K562 (cell line): ENCODE data around the gene COL9A2. TPM values are rescaled to one million over a fixed set of nuclear protein-coding genes. Genes with fewer than 3 reads are reported as not detected.
A peak's percentile ranks its signal among the peaks of the same experiment; 100 is the strongest.

Experiments
- ATAC-seq: fragments of 200-7000 bp; cut with Tn5 transposase; 3 replicates; pipeline ENCODE4 v1.9.1; 2020; ENCODE audit warnings: moderate library complexity
- BruUV-seq: library from RNA; stranded (reverse); fragments of 400-500 nt; replicated peaks from 2 replicates; lab custom pipeline; 2021; lab: Mats Ljungman, UMichigan
- CTCF ChIA-PET: fragments of 300-600 bp; formaldehyde crosslinking; extraction: SDS; loops from one replicate; lab custom pipeline; 2021; ENCODE audit warnings: low intra/inter-chr PET ratio; lab: Yijun Ruan, JAX
- POLR2A ChIA-PET: fragments of 300-600, 350-650 bp; sonication (Branson Sonifier 250); formaldehyde crosslinking; extraction: SDS; loops from one replicate; lab custom pipeline; 2021; ENCODE audit warnings: antibody characterized with exemption, inconsistent platforms; lab: Yijun Ruan, JAX
- DNase-seq, 4 experiments: peaks; one replicate each; pipeline versions ENCODE4 v3.0.0 to v3.0.0-alpha.2; 2011 to 2018; ENCODE audit warnings: low spot score in 3 of 4, mixed read lengths in 3 of 4; ENCODE audit errors: extremely low read depth in 1 of 4
- FAIRE-seq: peaks from 2 replicates; lab custom pipeline; 2011; peaks lifted over from hg19 to GRCh38; lab: Jason Lieb, UNC
- H2AFZ ChIP-seq: 2 replicates; pipeline ENCODE4 v1.6.0; 2011; ENCODE audit warnings: low read depth, low read length, control low read depth, inconsistent platforms
- H3K27ac ChIP-seq: fragments of 200-600 bp; 3 replicates; pipeline ENCODE4 v1.8.0; 2011; ENCODE audit warnings: low read depth, mild to moderate bottlenecking, control low read depth, inconsistent platforms, low read length, moderate library complexity, mixed read lengths; ENCODE audit errors: extremely low read depth
- H3K27me3 ChIP-seq, 2 experiments: fragments of 300-600 bp in 1 of 2; 2 replicates in 1 of 2; 3 replicates in 1 of 2; pipeline versions ENCODE4 v1.6.0 to v1.8.0; 2011; ENCODE audit warnings: inconsistent platforms in 2 of 2, low read length in 2 of 2, mild to moderate bottlenecking in 1 of 2, mixed read lengths in 1 of 2, moderate library complexity in 1 of 2; ENCODE audit not compliant: control insufficient read depth in 2 of 2, insufficient read depth in 2 of 2
- H3K36me3 ChIP-seq: fragments of 300-600 bp; 3 replicates; pipeline ENCODE4 v1.8.0; 2011; ENCODE audit warnings: mild to moderate bottlenecking, low read length, inconsistent platforms; ENCODE audit not compliant: control insufficient read depth, insufficient read depth
- H3K4me1 ChIP-seq, 2 experiments: fragments of 200-600 bp in 1 of 2; replicated peaks in 1 of 2; 2 replicates in 1 of 2; 3 replicates in 1 of 2; pipeline versions ENCODE4 v1.5.1 to v1.8.0; 2011; ENCODE audit warnings: inconsistent platforms in 2 of 2, low read length in 2 of 2, mild to moderate bottlenecking in 1 of 2, mixed read lengths in 1 of 2, moderate library complexity in 1 of 2; ENCODE audit not compliant: control insufficient read depth in 2 of 2, insufficient read depth in 2 of 2
- H3K4me2 ChIP-seq: 2 replicates; pipeline ENCODE4 v1.6.1; 2011; ENCODE audit warnings: low read length, control low read depth, inconsistent platforms, mixed read lengths; ENCODE audit not compliant: insufficient read depth
- H3K4me3 ChIP-seq: fragments of 200-600 bp; sonication (generic), shearing (Covaris generic); 2 replicates; pipeline ENCODE4 v1.5.1; 2016; ENCODE audit warnings: control low read depth, inconsistent platforms
- H3K79me2 ChIP-seq: fragments of 200-600 bp; 3 replicates; pipeline ENCODE4 v1.8.0; 2011; ENCODE audit warnings: low read length, inconsistent platforms; ENCODE audit not compliant: control insufficient read depth, insufficient read depth
- H3K9ac ChIP-seq, 2 experiments: 2 replicates each; pipeline versions ENCODE4 v1.6.0 to v1.6.1; 2011; ENCODE audit warnings: low read depth in 2 of 2, low read length in 2 of 2, control low read depth in 1 of 2, inconsistent platforms in 1 of 2, mild to moderate bottlenecking in 1 of 2, mixed read lengths in 1 of 2; ENCODE audit not compliant: insufficient read depth in 1 of 2
- H3K9me1 ChIP-seq: one replicate; pipeline ENCODE4 v1.6.0; 2011; ENCODE audit warnings: inconsistent platforms, mild to moderate bottlenecking, low read length, moderate library complexity; ENCODE audit not compliant: control insufficient read depth, insufficient read depth
- H3K9me3 ChIP-seq: replicated peaks from 2 replicates; pipeline ENCODE4 v1.5.1; 2011; ENCODE audit warnings: low read depth, low read length, inconsistent platforms; ENCODE audit not compliant: control insufficient read depth, insufficient read depth
- H4K20me1 ChIP-seq: replicated peaks from 2 replicates; pipeline ENCODE4 v1.6.1; 2011; ENCODE audit warnings: low read length, inconsistent platforms, mixed read lengths; ENCODE audit not compliant: control insufficient read depth, insufficient read depth
- BCOR ChIP-seq: fragments of 450-650 bp; IDR thresholded peaks from 2 replicates; pipeline ENCODE4 v1.6.1; 2016
- DPF2 ChIP-seq: fragments of 450-650 bp; IDR thresholded peaks from 2 replicates; pipeline ENCODE4 v1.6.1; 2016
- KHSRP ChIP-seq: fragments of 450-650 bp; IDR thresholded peaks from 2 replicates; pipeline ENCODE4 v1.6.1; 2017
- LARP7 ChIP-seq: fragments of 450-650 bp; IDR thresholded peaks from 2 replicates; pipeline ENCODE4 v1.6.1; 2016
- MCM3 ChIP-seq: fragments of 450-650 bp; IDR thresholded peaks from 2 replicates; pipeline ENCODE4 v1.6.1; 2016
- MYBL2 ChIP-seq, 2 experiments: fragments of 450-650 bp in 1 of 2; sonication (generic) in 1 of 2; formaldehyde crosslinking in 1 of 2; IDR thresholded peaks; 2 replicates each; pipeline versions ENCODE4 v1.6.1 to v1.8.1; 2017 to 2022; ENCODE audit warnings: borderline replicate concordance in 1 of 2, inconsistent platforms in 1 of 2, low read depth in 1 of 2, mild to moderate bottlenecking in 1 of 2, missing genetic modification reagents in 1 of 2, moderate library complexity in 1 of 2
- ZNF140 ChIP-seq: fragments of 250-450 bp; sonication (Bioruptor Pico); IDR thresholded peaks from 2 replicates; pipeline ENCODE4 v1.8.0; 2021; ENCODE audit warnings: moderate library complexity, mild to moderate bottlenecking, inconsistent platforms
- WGBS: fragments of 100-300 bp; shearing (Covaris generic); methylation state at CpG from one replicate; pipeline ENCODE4 v1.1.6; 2016; ENCODE audit warnings: low coverage, mixed read lengths; ENCODE audit not compliant: insufficient coverage; ENCODE audit errors: missing lambda C conversion rate; 5-methylcytosine and 5-hydroxymethylcytosine counted together
- in situ Hi-C: fragments of 300-500 bp; cut with MboI; formaldehyde crosslinking; loops from 4 replicates; pipeline ENCODE4 v1.15.0; 2018; ENCODE audit warnings: inconsistent platforms, mixed read lengths
- intact Hi-C: fragments of 100-400 bp; cut with micrococcal nuclease; formaldehyde crosslinking; loops from 2 replicates; pipeline ENCODE4 v1.14.2; 2022
- polyA plus RNA-seq, 8 experiments: library from polyadenylated mRNA; depleted of rRNA in 4 of 8; stranded (reverse) in 5 of 8; unstranded in 3 of 8; fragments of >200 nt; fragmentation: Nextera tagmentation in 2 of 8; fragmentation: Illumina TruSeq in 1 of 8; extraction: Ambion mirVana in 2 of 8; extraction: Trizol in 1 of 8; gene quantifications; 2 replicates each; pipeline versions ENCODE4 v1.2.1 to v1.2.3, GENCODE V29; 2011 to 2014; ENCODE audit warnings: inconsistent platforms in 1 of 8, missing spikeins in 1 of 8
- total RNA-seq, 7 experiments: library from RNA; depleted of rRNA in 6 of 7; stranded (reverse); fragments of >200 nt in 6 of 7; fragmentation: Illumina TruSeq in 2 of 7; extraction: Trizol in 2 of 7; gene quantifications; 2 replicates each; pipeline versions ENCODE4 v1.2.1 to v1.2.3, GENCODE V29; 2011 to 2021; ENCODE audit warnings: low replicate concordance in 1 of 7
- TF ChIP-seq, protein P1 (sequence below), 2 experiments: IDR thresholded peaks; 2 replicates each; pipeline ENCODE4 v1.6.1; 2011; ENCODE audit warnings: borderline replicate concordance in 1 of 2, control low read depth in 1 of 2, low read depth in 1 of 2, low read length in 1 of 2, mild to moderate bottlenecking in 1 of 2, mixed read lengths in 1 of 2, moderate library complexity in 1 of 2; ENCODE audit not compliant: insufficient read depth in 1 of 2, insufficient read length in 1 of 2, poor library complexity in 1 of 2, severe bottlenecking in 1 of 2; ENCODE audit errors: extremely low read depth in 1 of 2
- TF ChIP-seq, protein P2 (sequence below): fragments of 250-450 bp; sonication (Bioruptor Pico); IDR thresholded peaks from 2 replicates; pipeline ENCODE4 v1.8.0; 2021; ENCODE audit warnings: borderline replicate concordance, mild to moderate bottlenecking, moderate library complexity; ENCODE audit not compliant: poor library complexity, severe bottlenecking
- TF ChIP-seq, protein P3 (sequence below): fragments of 450-650 bp; formaldehyde crosslinking; IDR thresholded peaks from 2 replicates; pipeline ENCODE4 v1.4.0; 2020; ENCODE audit warnings: mild to moderate bottlenecking
- TF ChIP-seq, protein P4 (sequence below), 2 experiments: fragments of 450-650 bp in 1 of 2; IDR thresholded peaks; 2 replicates each; pipeline ENCODE4 v1.6.1; 2011 to 2017; ENCODE audit warnings: low read depth in 2 of 2, antibody characterized with exemption in 1 of 2, borderline replicate concordance in 1 of 2, low read length in 1 of 2, mild to moderate bottlenecking in 1 of 2, mixed read lengths in 1 of 2; ENCODE audit not compliant: control insufficient read depth in 1 of 2

COL9A2 gene
- total and polyA plus RNA-seq, 9 of the 15 experiments (the other 6 are each of a cell fraction or from before 2014, with no cell fraction given), result 0.03 to 2.2 (median 0.31) TPM

GRCh38 chr1:40309374-40310128 is 7.5 kb downstream of the COL9A2 start:
- H3K4me2 ChIP-seq, result no peak overlapping the region
- intact Hi-C loops, result no loop called here
- H3K79me2 ChIP-seq, result no peaks in the 10 kb centered on the region
- H3K36me3 ChIP-seq, result no peaks in the 10 kb centered on the region
- H4K20me1 ChIP-seq, result no peaks in the 10 kb centered on the region
- H3K4me3 ChIP-seq, result no peak overlapping the region
- no peaks in the 10 kb centered on the region for H3K9me3 ChIP-seq
- DNase-seq (no peak), FAIRE-seq (no peak), ATAC-seq (no peak)
- no peak overlapping the region for H3K27ac ChIP-seq
- no TSS peak for BruUV-seq
- peaks cover 23 to 36% of the 10 kb centered on the region in 2 experiments for H3K4me1 ChIP-seq
- in situ Hi-C loops, result loop anchor here (10.0 kb wide), 1 partner anchor 155 kb away; no protein-coding TSS in a partner anchor
- WGBS, result 60% methylated on average over 8 of the region's 8 CpGs
- H3K9me1 ChIP-seq, result no peaks in the 10 kb centered on the region
- ChIA-PET POLR2A (no interaction called here), CTCF (no interaction called here)
- H2AFZ ChIP-seq, result no peak overlapping the region
- H3K9ac ChIP-seq, result no peak overlapping the region; a peak in 1 of 4 replicates
- TF ChIP-seq DPF2 (0 out of 2 replicates have a peak, but pooled peaks have one; percentile 15), ZNF140 (CRISPR knock-in tag) (no peak), KHSRP (no peak), LARP7 (0 out of 2 replicates have a peak, but pooled peaks have one; percentile 43), MCM3 (peak; percentile 88), BCOR (no peak), MYBL2 (IDR thresholded peaks at IDR 0.05; ENCODE audit: low read depth) (peak; percentile 28; the same call in 1 of the 2 replicates), MYBL2 (CRISPR knock-in tag; IDR thresholded peaks at IDR 0.05; ENCODE audit: borderline replicate concordance) (no peak)
- TF ChIP-seq, protein P1, sequence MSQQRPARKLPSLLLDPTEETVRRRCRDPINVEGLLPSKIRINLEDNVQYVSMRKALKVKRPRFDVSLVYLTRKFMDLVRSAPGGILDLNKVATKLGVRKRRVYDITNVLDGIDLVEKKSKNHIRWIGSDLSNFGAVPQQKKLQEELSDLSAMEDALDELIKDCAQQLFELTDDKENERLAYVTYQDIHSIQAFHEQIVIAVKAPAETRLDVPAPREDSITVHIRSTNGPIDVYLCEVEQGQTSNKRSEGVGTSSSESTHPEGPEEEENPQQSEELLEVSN (IDR thresholded peaks at IDR 0.05; ENCODE audit: borderline replicate concordance in 1 of 2, extremely low read depth in 1 of 2, insufficient read depth in 1 of 2, insufficient read length in 1 of 2, low read depth in 1 of 2, low read length in 1 of 2, poor library complexity in 1 of 2, severe bottlenecking in 1 of 2), result no peak
- TF ChIP-seq, protein P2, sequence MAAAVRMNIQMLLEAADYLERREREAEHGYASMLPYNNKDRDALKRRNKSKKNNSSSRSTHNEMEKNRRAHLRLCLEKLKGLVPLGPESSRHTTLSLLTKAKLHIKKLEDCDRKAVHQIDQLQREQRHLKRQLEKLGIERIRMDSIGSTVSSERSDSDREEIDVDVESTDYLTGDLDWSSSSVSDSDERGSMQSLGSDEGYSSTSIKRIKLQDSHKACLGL (CRISPR knock-in tag), result no peak
- TF ChIP-seq, protein P3, sequence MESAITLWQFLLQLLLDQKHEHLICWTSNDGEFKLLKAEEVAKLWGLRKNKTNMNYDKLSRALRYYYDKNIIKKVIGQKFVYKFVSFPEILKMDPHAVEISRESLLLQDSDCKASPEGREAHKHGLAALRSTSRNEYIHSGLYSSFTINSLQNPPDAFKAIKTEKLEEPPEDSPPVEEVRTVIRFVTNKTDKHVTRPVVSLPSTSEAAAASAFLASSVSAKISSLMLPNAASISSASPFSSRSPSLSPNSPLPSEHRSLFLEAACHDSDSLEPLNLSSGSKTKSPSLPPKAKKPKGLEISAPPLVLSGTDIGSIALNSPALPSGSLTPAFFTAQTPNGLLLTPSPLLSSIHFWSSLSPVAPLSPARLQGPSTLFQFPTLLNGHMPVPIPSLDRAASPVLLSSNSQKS, result no peak
- TF ChIP-seq, protein P4, sequence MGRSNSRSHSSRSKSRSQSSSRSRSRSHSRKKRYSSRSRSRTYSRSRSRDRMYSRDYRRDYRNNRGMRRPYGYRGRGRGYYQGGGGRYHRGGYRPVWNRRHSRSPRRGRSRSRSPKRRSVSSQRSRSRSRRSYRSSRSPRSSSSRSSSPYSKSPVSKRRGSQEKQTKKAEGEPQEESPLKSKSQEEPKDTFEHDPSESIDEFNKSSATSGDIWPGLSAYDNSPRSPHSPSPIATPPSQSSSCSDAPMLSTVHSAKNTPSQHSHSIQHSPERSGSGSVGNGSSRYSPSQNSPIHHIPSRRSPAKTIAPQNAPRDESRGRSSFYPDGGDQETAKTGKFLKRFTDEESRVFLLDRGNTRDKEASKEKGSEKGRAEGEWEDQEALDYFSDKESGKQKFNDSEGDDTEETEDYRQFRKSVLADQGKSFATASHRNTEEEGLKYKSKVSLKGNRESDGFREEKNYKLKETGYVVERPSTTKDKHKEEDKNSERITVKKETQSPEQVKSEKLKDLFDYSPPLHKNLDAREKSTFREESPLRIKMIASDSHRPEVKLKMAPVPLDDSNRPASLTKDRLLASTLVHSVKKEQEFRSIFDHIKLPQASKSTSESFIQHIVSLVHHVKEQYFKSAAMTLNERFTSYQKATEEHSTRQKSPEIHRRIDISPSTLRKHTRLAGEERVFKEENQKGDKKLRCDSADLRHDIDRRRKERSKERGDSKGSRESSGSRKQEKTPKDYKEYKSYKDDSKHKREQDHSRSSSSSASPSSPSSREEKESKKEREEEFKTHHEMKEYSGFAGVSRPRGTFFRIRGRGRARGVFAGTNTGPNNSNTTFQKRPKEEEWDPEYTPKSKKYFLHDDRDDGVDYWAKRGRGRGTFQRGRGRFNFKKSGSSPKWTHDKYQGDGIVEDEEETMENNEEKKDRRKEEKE (IDR thresholded peaks at IDR 0.05; ENCODE audit: borderline replicate concordance in 1 of 2, control insufficient read depth in 1 of 2, low read depth in 2 of 2, low read length in 1 of 2), result 0 out of 4 replicates have a peak, but pooled peaks of 1 of the 2 experiments have one; percentile 55
- H3K27me3 ChIP-seq, result no peaks in the 10 kb centered on the region; a peak in 1 of 5 replicates
